PC-3 (cell line): ENCODE results near the gene CRIP3. TPM values are rescaled to one million over a fixed set of nuclear protein-coding genes. Genes with fewer than 3 reads are reported as not detected.
"Not testable (repeated sequence)": the region's sequence is repeated elsewhere in the genome, so short reads cannot be mapped to it uniquely, and the experiment has no call there.

Experiments used
- ATAC-seq: fragments of 200-7000 bp; cut with Tn5 transposase; 2 replicates; pipeline ENCODE4 v1.9.1; 2020; ENCODE audit warnings: mild to moderate bottlenecking, moderate library complexity
- Bru-seq: library from RNA; stranded (reverse); fragments of 400-500 nt; gene quantifications from one replicate; lab custom pipeline; 2021; lab: Mats Ljungman, UMichigan
- BruChase-seq, 2 experiments: library from RNA; stranded (reverse); fragments of 400-500 nt; gene quantifications; one replicate each; lab custom pipeline; 2021; lab: Mats Ljungman, UMichigan
- BruUV-seq: library from RNA; stranded (reverse); fragments of 400-500 nt; replicated peaks from 2 replicates; lab custom pipeline; 2021; lab: Mats Ljungman, UMichigan
- CTCF ChIA-PET: fragments of 300-600 bp; sonication (Branson Sonifier 250); formaldehyde crosslinking; loops from one replicate; lab custom pipeline; 2022; ENCODE audit warnings: antibody characterized with exemption; lab: Charles Lee
- POLR2A ChIA-PET: fragments of 300-600 bp; sonication (Branson Sonifier 250); formaldehyde crosslinking; loops from one replicate; lab custom pipeline; 2022; ENCODE audit warnings: antibody characterized with exemption; ENCODE audit not compliant: unreplicated experiment; lab: Charles Lee
- DNase-seq: peaks from one replicate; pipeline ENCODE4 v3.0.0-alpha.2; 2015
- H2AFZ ChIP-seq: fragments of 300-600 bp; sonication (generic); 2 replicates; pipeline ENCODE4 v1.6.0; 2016; ENCODE audit warnings: antibody characterized with exemption, low read length
- H3F3A ChIP-seq: fragments of 300-600 bp; sonication (generic); one replicate; pipeline ENCODE4 v1.6.0; 2017; ENCODE audit warnings: antibody characterized with exemption, low read length, control low read depth, mild to moderate bottlenecking; ENCODE audit not compliant: unreplicated experiment
- H3K27ac ChIP-seq: fragments of 300-600 bp; sonication (generic); 2 replicates; pipeline ENCODE4 v1.5.1; 2016; ENCODE audit warnings: mild to moderate bottlenecking, low read length
- H3K27me3 ChIP-seq: fragments of 300-600 bp; sonication (generic); 2 replicates; pipeline ENCODE4 v1.6.1; 2016; ENCODE audit warnings: low read length, mixed read lengths
- H3K36me3 ChIP-seq: fragments of 300-600 bp; sonication (generic); 2 replicates; pipeline ENCODE4 v1.6.1; 2016; ENCODE audit warnings: low read depth, mixed run types, low read length, mixed read lengths
- H3K4me1 ChIP-seq: fragments of 300-600 bp; sonication (generic); 2 replicates; pipeline ENCODE4 v1.5.1; 2016; ENCODE audit warnings: low read length; ENCODE audit not compliant: insufficient read depth
- H3K4me2 ChIP-seq: fragments of 300-600 bp; sonication (generic); 2 replicates; pipeline ENCODE4 v1.6.0; 2016; ENCODE audit warnings: low read length
- H3K4me3 ChIP-seq: fragments of 300-600 bp; sonication (generic); 2 replicates; pipeline ENCODE4 v1.5.1; 2016; ENCODE audit warnings: mild to moderate bottlenecking, low read length, mixed read lengths
- H3K79me2 ChIP-seq: fragments of 300-600 bp; sonication (generic); 2 replicates; pipeline ENCODE4 v1.6.1; 2017; ENCODE audit warnings: low read length, mixed read lengths
- H3K9ac ChIP-seq: fragments of 300-600 bp; sonication (generic); 2 replicates; pipeline ENCODE4 v1.6.0; 2016; ENCODE audit warnings: mild to moderate bottlenecking, low read length
- H3K9me2 ChIP-seq: fragments of 300-600 bp; sonication (generic); replicated peaks from 2 replicates; pipeline ENCODE4 v1.6.1; 2016; ENCODE audit warnings: mixed run types, low read length, mixed read lengths
- H3K9me3 ChIP-seq: fragments of 300-600 bp; sonication (generic); 2 replicates; pipeline ENCODE4 v1.6.1; 2016; ENCODE audit warnings: low read length, mixed read lengths
- H4K20me1 ChIP-seq: fragments of 300-600 bp; sonication (generic); 2 replicates; pipeline ENCODE4 v1.6.1; 2016; ENCODE audit warnings: low read length, mixed read lengths
- EZH2 ChIP-seq: fragments of 300-600 bp; sonication (generic); IDR thresholded peaks from one replicate; pipeline ENCODE4 v1.6.1; 2017; ENCODE audit warnings: antibody characterized with exemption, mild to moderate bottlenecking, low read length; ENCODE audit not compliant: unreplicated experiment
- EZH2phosphoT487 ChIP-seq: fragments of 300-600 bp; sonication (generic); IDR thresholded peaks from 2 replicates; pipeline ENCODE4 v1.6.1; 2018; ENCODE audit warnings: mild to moderate bottlenecking, antibody characterized with exemption, low read length, borderline replicate concordance
- intact Hi-C: fragments of 100-400 bp; cut with micrococcal nuclease; formaldehyde crosslinking; loops from 2 replicates; pipeline ENCODE4 v1.9.0; 2023
- long read RNA-seq: library from polyadenylated mRNA; unstranded; transcript quantifications from one replicate; pipeline ENCODE4 v2.0.0, GENCODE V29; 2021; ENCODE audit not compliant: unreplicated experiment
- total RNA-seq: library from RNA; depleted of rRNA; stranded (reverse); fragments of >200 nt; gene quantifications from 2 replicates; pipeline ENCODE4 v1.2.3, GENCODE V29; 2014; rRNA removed
- TF ChIP-seq, protein P1 (sequence below): fragments of 300-600 bp; sonication (generic); conservative IDR thresholded peaks from 2 replicates; pipeline ENCODE4 v1.5.1; 2017; ENCODE audit warnings: antibody characterized with exemption, low read depth, mild to moderate bottlenecking, low read length

The CRIP3 gene, protein sequence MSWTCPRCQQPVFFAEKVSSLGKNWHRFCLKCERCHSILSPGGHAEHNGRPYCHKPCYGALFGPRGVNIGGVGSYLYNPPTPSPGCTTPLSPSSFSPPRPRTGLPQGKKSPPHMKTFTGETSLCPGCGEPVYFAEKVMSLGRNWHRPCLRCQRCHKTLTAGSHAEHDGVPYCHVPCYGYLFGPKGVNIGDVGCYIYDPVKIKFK
- total RNA-seq (0.29 TPM in 2 replicates), Bru-seq, nascent RNA (percentile 28 among the genes with signal in this experiment), BruChase-seq, experiment 1, labeled RNA remaining after a 6-hour chase (percentile 24 among the genes with signal in this experiment), BruChase-seq, experiment 2, labeled RNA remaining after a 2-hour chase (percentile 23 among the genes with signal in this experiment)
- long read RNA-seq: 0 reads

DNA sequence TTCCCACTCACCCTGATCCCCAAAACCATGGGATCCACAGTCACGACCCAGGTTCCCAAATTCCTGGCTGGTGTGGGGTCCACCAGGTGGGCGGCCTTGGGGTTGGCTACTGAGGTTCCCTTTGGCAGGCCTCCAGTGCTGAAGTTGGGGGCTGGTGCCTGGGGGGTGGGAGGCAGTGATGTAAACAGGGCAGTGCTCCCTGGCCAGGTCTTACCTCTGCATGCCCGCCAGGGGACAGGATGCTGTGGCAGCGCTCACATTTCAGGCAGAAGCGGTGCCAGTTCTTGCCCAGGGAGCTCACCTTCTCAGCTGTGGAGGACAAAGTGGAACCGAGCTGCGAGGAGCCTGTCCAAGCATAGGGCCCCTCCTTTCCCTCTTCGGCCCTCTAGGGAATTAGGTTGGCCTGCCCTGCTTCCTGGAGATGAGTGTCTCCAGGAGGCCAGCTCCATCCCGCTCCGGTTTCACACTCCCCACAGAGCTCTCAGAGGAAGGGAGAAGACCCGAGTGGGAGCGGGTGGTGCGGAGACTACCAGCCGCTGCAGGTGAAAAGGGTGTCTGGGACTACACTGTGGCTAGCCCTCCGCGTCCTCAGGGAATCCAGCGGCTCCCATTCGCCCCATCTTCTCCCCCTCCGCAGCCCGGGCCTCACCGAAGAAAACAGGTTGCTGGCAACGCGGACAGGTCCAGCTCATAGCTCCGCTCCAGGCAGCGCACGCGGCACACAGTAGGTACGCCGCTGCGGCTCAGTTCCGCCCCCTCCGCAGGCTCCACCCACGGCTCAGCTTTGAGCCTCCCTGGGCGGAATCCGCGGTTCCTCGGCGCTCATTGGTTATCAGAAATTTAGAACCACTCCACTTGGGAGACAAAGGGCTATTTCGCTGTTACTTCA lies at the start of gene CRIP3:
Gene CRIP3, minus strand, starts transcription at position 726 of the 889 bp plus-strand sequence. Its CDS starts 34 bp downstream, at position 692.
- no peaks in the 10 kb centered on the region for H3K36me3 ChIP-seq
- H3K9me2 ChIP-seq: no peaks in the 10 kb centered on the region
- ChIA-PET CTCF (interaction anchor here (0.6 to 1.0 kb wide), 5 partner anchors 11 to 641 kb away, joined by 3 to 6 read pairs (median 3); no protein-coding TSS in a partner anchor), POLR2A (interaction anchor here (0.6 to 1.1 kb wide), 2 partner anchors 20 to 201 kb away, joined by 4 to 16 read pairs; no protein-coding TSS in a partner anchor)
- no peaks in the 10 kb centered on the region for H3F3A ChIP-seq
- no peak within 1 kb of the TSS for H3K9ac ChIP-seq
- H3K79me2 ChIP-seq: no peaks in the 10 kb centered on the region
- no peaks in the 10 kb centered on the region for H4K20me1 ChIP-seq
- no peaks in the 10 kb centered on the region for H3K9me3 ChIP-seq
- H3K4me2 ChIP-seq: peak within 1 kb of the TSS; percentile 86
- ATAC-seq (peak; percentile 78), DNase-seq (peak; percentile 64)
- intact Hi-C loops: no loop called here
- TF ChIP-seq, protein P1, sequence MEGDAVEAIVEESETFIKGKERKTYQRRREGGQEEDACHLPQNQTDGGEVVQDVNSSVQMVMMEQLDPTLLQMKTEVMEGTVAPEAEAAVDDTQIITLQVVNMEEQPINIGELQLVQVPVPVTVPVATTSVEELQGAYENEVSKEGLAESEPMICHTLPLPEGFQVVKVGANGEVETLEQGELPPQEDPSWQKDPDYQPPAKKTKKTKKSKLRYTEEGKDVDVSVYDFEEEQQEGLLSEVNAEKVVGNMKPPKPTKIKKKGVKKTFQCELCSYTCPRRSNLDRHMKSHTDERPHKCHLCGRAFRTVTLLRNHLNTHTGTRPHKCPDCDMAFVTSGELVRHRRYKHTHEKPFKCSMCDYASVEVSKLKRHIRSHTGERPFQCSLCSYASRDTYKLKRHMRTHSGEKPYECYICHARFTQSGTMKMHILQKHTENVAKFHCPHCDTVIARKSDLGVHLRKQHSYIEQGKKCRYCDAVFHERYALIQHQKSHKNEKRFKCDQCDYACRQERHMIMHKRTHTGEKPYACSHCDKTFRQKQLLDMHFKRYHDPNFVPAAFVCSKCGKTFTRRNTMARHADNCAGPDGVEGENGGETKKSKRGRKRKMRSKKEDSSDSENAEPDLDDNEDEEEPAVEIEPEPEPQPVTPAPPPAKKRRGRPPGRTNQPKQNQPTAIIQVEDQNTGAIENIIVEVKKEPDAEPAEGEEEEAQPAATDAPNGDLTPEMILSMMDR: peak; percentile 53
- TF ChIP-seq EZH2phosphoT487 (no peak), EZH2 (no peak)
- H3K27me3 ChIP-seq: no peaks in the 10 kb centered on the region
- H2AFZ ChIP-seq: peak within 1 kb of the TSS; percentile 99
- H3K4me1 ChIP-seq: peaks cover 10% of the 10 kb centered on the region; the same call in 1 of the 2 replicates
- BruUV-seq: no TSS peak
- H3K27ac ChIP-seq: no peak within 1 kb of the TSS
- H3K4me3 ChIP-seq: peak within 1 kb of the TSS; percentile 69

DNA sequence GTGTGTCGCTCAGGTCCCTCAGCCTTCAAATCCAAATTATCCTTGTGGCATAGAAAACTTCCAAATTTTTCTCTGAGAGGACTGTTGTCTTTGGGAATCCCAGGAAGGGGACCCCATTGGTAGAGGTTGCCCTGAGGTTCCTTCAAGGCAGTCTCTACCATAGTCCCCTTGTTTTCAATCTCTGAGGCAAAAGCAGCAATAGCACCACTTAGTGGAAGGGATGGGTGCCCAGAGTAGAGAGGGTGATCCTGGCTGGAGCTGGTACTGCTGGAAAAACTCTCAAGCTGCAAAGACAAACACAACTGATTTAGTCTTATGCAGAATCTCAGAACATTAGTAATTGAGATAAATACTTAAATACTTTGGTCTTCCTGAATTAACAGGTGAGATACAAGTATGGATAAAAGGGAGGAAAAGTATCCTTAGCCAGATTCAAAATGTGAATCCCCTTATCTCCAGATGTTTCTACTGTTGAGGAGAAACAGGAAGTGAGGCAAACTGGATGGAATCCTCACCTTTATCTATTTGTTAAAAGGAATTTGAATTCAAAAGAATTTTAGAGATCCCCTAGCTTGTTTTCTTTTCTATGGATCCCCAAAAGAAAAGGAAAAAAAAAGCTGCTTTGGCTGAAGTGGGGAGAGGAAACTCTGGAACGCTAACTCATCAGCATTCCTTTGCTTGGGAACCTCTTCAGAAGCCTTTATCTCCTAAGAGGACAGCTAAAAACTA lies 47.4 kb upstream of the CRIP3 start:
- BruUV-seq: no TSS peak
- no peak overlapping the region for H3K9ac ChIP-seq
- POLR2A ChIA-PET: no interaction called here

DNA sequence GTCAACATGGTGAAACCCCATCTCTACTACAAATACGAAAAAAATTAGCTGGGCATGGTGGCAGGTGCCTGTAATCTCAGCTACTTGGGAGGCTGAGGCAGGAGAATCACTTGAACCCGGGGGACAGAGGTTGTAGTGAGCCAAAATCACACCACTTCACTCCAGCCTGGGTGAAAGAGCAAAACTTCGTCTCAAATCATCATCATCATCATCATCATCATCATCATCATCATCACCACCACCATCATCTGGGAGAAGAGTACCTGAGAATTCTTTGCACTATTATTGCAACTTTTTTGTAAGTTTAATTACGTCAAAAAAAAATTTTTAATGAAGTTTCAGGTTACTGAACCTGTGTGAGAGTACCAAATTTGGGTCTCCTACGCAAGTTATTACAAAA lies 43.3 kb upstream of the CRIP3 start:
- H3K4me1 ChIP-seq, H3K9me2 ChIP-seq, H3K79me2 ChIP-seq, H3K4me2 ChIP-seq, BruUV-seq, H3K9ac ChIP-seq, DNase-seq, CTCF ChIA-PET, POLR2A ChIA-PET, H3F3A ChIP-seq, intact Hi-C loops, H3K9me3 ChIP-seq, ATAC-seq, H3K27me3 ChIP-seq, H4K20me1 ChIP-seq, H2AFZ ChIP-seq, H3K4me3 ChIP-seq, H3K27ac ChIP-seq: not testable (repeated sequence)
- peaks cover 17% of the 10 kb centered on the region; the same call in 1 of the 2 replicates for H3K36me3 ChIP-seq

More for the DNA sequence above, 47.4 kb upstream of the CRIP3 start:
- no peaks in the 10 kb centered on the region for H3F3A ChIP-seq
- ATAC-seq (peak; percentile 46; the same call in 1 of the 2 replicates), DNase-seq (peak; percentile 15)
- no peaks in the 10 kb centered on the region for H3K9me3 ChIP-seq
- H3K4me1 ChIP-seq: no peaks in the 10 kb centered on the region
- no peaks in the 10 kb centered on the region for H4K20me1 ChIP-seq
- peaks cover 30% of the 10 kb centered on the region; the same call in 1 of the 2 replicates for H3K36me3 ChIP-seq
- no peak for TF ChIP-seq EZH2phosphoT487
- TF ChIP-seq EZH2: no peak
- TF ChIP-seq, protein P1: peak; percentile 52
- H3K4me3 ChIP-seq: no peak overlapping the region
- H3K27ac ChIP-seq: no peak overlapping the region
- intact Hi-C loops: no loop called here
- H3K79me2 ChIP-seq: no peaks in the 10 kb centered on the region
- H2AFZ ChIP-seq: no peak overlapping the region
- no peaks in the 10 kb centered on the region for H3K27me3 ChIP-seq
- no peaks in the 10 kb centered on the region for H3K9me2 ChIP-seq
- CTCF ChIA-PET: interaction anchor here (0.7 to 1.3 kb wide), 2 partner anchors 48 to 121 kb away, joined by 4 read pairs; no protein-coding TSS in a partner anchor
- H3K4me2 ChIP-seq: no peak overlapping the region
